Posterior vena cava (tissue), 2 donors: ENCODE results near the gene ASB8. TPM values are rescaled to one million over a fixed set of nuclear protein-coding genes. Genes with fewer than 3 reads are reported as not detected.
"Not testable (repeated sequence)": the region's sequence is repeated elsewhere in the genome, so short reads cannot be mapped to it uniquely, and the experiment has no call there.

Experiments
- DNase-seq: peaks from one replicate; pipeline ENCODE4 v3.0.0-alpha.2; 2020; ENCODE audit warnings: low spot score
- intact Hi-C, 2 donors: fragments of 100-400 bp; cut with DNase I; formaldehyde crosslinking; loops; one replicate each; pipeline versions ENCODE4 v1.14.1 to v1.14.2; 2022 to 2023
- total RNA-seq, 2 donors: library from RNA; stranded (reverse); fragmentation: NEBNext Ultra II Directional; extraction: Animal tissue kit (Norgen Biotek cat#: 25700); gene quantifications; one replicate each; pipeline ENCODE4 v1.2.1, GENCODE V29; 2021
- donor health status: DM: yes; HTN: yes; CAD: no.
- donor health status: DM: yes; HTN: yes; CAD: no.

Gene ASB8
- total RNA-seq, 2 donors from 2014 or later: 34.7 to 37.8 TPM

GRCh38 chr12:48183876-48184548 is 26.7 kb upstream of the ASB8 start:
- intact Hi-C loops: no loop called here
- no peak for DNase-seq

- peak; percentile 87 for DNase-seq
- intact Hi-C loops: no loop called here
Observed at GRCh38 chr12:48183091-48183875, 26.0 kb upstream of the ASB8 start, which contains the start of gene CCDC184. TSS of gene CCDC184 (plus strand) at chr12:48183644. CDS start at chr12:48184123, 479 bp downstream.

- intact Hi-C loops: no loop called here
- no peak for DNase-seq
Observed at GRCh38 chr12:48182631-48183030, 25.3 kb upstream of the ASB8 start.

DNA sequence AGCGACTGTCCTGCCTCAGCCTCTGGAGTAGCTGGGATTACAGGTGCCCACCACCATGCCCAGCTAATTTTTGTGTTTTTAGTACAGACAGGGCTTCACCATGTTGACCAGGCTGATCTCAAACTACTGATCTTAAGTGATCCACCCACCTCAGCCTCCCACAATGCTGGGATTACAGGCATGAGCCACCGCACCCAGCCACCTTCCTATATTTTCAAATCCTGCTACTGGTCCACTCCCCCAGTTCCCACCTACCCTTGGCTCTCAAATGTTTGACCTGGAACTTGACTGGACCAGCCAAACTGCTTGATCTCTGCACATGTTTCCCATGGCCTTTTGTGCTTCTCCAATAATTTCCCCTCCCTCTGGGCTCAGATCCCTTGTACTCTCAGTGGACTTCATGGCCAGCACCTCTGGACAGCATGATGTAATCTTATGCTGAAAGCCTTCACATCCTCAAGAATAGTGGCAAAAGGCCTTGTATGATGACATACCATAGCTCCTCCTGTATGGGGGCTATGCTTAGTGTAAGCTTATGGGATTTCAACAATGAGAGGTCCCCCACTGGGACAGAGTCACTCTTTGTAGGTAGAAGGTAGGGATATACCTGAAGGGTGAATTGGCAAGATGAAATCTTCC is 23.7 kb upstream of the ASB8 start:
- intact Hi-C loops: no loop called here
- DNase-seq: no peak

DNA sequence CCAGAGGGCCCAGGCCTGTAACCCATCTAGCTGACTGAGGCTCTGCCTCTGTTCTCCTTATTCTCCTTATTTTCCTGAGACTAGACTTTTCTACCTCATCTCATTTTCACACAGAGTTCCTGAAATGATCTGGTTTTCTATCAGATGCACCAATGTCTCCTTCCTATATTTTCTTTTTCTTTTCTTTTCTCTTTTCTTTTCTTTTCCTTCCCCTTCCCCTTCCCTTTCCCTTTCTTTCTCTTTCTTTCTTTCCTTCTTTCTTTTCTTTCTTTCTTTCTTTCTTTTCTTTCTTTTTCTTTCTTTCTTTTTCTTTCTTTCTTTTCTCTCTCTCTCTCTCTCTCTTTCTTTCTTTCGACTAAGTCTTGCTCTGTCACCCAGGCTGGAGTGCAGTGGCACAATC is 23.1 kb upstream of the ASB8 start:
- DNase-seq: no peak
- intact Hi-C loops: no loop called here

DNA sequence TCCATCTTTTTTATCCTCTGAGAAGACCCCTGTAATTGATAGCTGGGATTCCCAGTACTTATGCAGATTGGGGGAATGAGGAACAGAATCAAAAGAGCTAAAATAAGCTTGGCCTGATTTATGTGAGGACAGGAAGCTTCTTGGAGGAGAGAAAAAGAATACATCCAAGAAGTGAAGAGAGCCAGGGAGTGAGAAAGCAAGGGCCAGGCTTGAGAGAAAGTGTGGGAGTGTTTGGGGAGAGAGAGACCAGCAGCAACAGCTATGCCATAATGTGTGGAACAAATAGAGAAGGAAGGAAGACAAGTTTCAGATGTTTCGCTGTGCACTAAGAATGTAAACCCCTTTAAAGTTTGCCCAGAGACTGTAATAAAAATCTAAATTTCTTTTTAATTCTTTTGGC is 22.2 kb upstream of the ASB8 start:
- intact Hi-C loops: no loop called here
- DNase-seq: no peak

DNA sequence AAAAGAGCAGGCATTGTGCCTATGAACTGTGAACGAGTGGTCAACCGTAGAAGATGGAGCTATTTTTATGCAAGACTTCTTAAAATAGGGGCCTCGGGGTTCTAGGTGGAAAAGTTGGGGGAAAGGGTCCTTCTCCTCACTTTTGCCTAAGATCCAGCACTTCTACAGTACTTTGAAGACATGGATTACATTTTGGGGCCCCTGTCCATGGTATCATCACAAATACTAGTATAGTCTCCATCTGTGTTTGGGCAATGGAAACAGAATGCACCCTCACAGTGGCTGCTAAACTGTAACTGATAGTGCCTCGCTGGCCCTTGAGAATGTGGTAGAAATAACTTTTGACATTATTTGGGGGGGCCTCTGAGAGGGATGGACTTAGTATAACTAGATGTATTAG is 20.7 kb upstream of the ASB8 start:
- DNase-seq: no peak
- intact Hi-C loops: no loop called here

DNA sequence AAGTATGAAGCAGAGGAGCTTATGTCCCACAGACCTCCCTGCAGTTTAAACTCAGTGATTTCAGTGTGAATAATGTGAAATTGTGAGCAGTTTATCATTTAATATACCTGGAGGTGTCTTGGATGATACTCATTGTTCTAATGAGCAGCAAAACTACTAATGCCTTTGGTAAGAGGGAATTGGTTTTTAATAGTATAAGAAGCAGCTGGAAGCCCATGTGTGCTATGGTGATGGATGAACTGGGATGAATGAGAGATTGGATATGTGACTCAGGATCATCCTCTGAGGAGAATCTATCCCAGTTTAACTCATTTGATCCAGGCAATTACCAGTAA is 19.1 kb upstream of the ASB8 start:
- DNase-seq: no peak
- intact Hi-C loops: no loop called here

DNA sequence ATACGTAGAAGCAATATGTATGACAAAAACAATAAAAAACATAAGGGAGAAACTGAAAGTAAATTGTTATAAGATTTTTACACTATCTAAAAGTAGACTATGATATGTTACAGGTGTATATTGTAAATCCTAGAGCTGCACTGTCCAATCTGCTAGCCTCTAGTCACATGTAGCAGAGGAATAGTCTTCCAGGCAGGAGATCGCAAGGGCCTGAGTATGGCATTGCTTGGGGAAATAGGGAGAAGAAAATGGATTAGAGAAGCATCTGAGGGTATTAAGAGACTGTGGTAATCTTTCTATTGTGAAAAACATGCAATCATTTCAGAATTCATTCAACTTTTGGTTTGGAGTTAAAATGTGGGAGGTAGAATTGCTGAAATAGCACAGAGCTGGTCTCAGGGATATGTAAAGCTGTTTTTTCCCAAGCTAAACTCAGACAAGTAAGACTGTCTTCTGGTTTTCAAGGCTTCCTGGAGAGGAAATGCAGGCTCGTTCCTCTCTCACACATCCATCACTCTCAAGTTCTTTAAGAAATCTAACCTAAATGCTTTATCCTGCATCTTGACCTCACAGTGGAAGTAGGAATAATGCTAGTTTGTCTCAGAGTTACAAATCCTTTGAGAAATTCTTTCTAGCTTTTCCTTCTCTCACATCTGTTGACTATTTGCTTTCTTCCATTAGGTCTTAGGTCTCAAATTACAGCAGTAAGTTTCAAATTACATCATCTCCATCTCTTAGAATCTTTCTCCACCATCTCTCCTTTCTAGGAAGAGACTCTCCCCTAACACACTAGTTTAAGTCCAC is 18.5 kb upstream of the ASB8 start:
- intact Hi-C loops: no loop called here
- DNase-seq: no peak

GRCh38 chr12:48169011-48169410 is 11.7 kb upstream of the ASB8 start:
- DNase-seq: no peak
- intact Hi-C loops: loop anchor here in 1 of 2 donors (10.0 kb wide), 1 partner anchor 84 kb away; no protein-coding TSS in a partner anchor

GRCh38 chr12:48165089-48165981 is 8.0 kb upstream of the ASB8 start:
- no peak for DNase-seq
- intact Hi-C loops: loop anchor here in 1 of 2 donors (10.0 kb wide), 1 partner anchor 81 kb away; no protein-coding TSS in a partner anchor

DNA sequence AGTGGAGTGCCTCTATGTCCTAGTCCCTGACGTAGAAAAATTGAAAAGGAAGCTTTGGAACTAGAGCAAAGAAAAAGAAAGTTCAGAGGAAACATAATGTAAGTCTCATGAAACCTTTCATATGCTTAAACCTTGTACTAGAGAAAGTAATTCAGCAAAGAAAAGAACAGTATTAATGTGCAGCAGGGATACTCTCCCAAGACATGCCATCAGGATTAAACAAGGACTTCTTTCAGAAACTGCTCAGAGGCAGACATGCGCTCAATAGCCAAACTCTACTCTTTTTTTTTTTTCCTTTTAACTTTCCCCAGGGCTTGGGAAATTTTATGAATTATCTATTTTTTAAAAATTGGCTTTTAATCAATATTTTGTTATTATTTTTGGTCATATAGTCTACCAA is 7.1 kb upstream of the ASB8 start:
- intact Hi-C loops: loop anchor here in 1 of 2 donors (10.0 kb wide), 1 partner anchor 80 kb away; no protein-coding TSS in a partner anchor
- DNase-seq: no peak

- no peak for DNase-seq
- intact Hi-C loops: loop anchor here in 1 of 2 donors (2.0 to 10.0 kb wide), 2 partner anchors 78 to 172 kb away; no protein-coding TSS in a partner anchor
Observed at GRCh38 chr12:48163150-48163747, 5.9 kb upstream of the ASB8 start.

DNA sequence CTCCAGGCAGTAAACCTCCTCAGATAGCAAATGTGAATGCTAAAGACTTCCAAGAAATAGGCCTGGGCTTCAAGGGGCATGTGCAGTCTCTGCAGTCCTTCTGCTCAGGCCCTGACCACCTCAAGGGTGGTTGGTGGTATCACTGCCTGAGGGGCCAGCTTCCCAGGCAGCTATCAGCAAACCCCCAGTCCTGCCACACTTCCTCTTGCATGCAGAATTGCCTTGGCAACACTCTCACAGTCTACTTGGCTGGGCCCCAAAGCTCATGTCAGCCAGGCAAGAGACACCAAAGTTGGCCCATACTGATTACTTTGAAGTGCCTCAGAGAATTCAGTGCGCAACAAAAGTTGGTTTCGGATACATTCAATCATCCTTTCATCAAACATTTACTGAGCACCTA is 3.5 kb upstream of the ASB8 start:
- no peak for DNase-seq
- intact Hi-C loops: loop anchor here in 1 of 2 donors (10.0 kb wide), 1 partner anchor 76 kb away; no protein-coding TSS in a partner anchor

GRCh38 chr12:48160046-48160445 is 2.7 kb upstream of the ASB8 start:
- no peak for DNase-seq
- intact Hi-C loops: loop anchor here in 1 of 2 donors (10.0 kb wide), 1 partner anchor 75 kb away; no protein-coding TSS in a partner anchor

- DNase-seq: no peak
- intact Hi-C loops: no loop called here
Observed at GRCh38 chr12:48157889-48158370, 615 bp upstream of the ASB8 start.

GRCh38 chr12:48156652-48157017 is 680 bp downstream of the ASB8 start:
- no peak for DNase-seq
- intact Hi-C loops: no loop called here

DNA sequence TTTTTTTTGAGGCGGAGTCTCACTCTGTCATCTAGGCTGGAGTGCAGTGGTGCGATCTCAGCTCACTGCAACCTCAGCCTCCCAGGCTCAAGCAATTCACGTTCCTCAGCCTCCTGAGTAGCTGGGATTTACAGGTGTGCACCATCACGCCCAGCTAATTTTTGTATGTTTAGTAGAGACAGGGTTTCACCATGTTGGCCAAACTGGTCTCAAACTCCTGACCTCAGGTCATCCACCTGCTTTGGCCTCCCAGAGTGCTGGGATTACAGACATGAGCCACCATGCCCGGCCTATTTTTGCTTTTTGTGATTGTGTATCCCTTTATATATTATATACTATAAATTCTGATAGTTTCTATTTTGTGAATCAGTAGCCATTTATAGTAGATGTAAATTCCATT is 1.5 kb downstream of the ASB8 start:
- DNase-seq, intact Hi-C loops: not testable (repeated sequence)
